Activated CD4-positive, alpha-beta T cell treated with anti-CD3 and anti-CD28 coated beads for 36 hours (primary cell): ENCODE measurements around the gene ZNF615. TPM values are rescaled to one million over a fixed set of nuclear protein-coding genes. Genes with fewer than 3 reads are reported as not detected.
"Not testable (repeated sequence)": the region's sequence is repeated elsewhere in the genome, so short reads cannot be mapped to it uniquely, and the experiment has no call there.

Experiments used
- ATAC-seq: fragments of 200-7000 bp; cut with Tn5 transposase; one replicate; pipeline ENCODE4 v1.10.0; 2021; ENCODE audit warnings: mild to moderate bottlenecking, moderate library complexity
- CTCF ChIA-PET: fragments of 350-600 bp; sonication (Branson Sonifier 250); formaldehyde crosslinking; loops from one replicate; lab custom pipeline; 2021; ENCODE audit warnings: antibody characterized with exemption; lab: Charles Lee
- POLR2A ChIA-PET: fragments of 350-600 bp; sonication (Branson Sonifier 250); formaldehyde crosslinking; loops from one replicate; lab custom pipeline; 2021; ENCODE audit warnings: antibody characterized with exemption, inconsistent platforms; lab: Charles Lee
- DNase-seq: peaks from one replicate; pipeline ENCODE4 v3.0.0-alpha.2; 2020
- H3K27ac Mint-ChIP-seq: one replicate; pipeline ENCODE4 v1.8.0; 2021; ENCODE audit warnings: mixed read lengths
- H3K27me3 Mint-ChIP-seq: one replicate; pipeline ENCODE4 v1.8.0; 2021; ENCODE audit warnings: mixed read lengths
- H3K36me3 Mint-ChIP-seq: one replicate; pipeline ENCODE4 v1.8.0; 2021; ENCODE audit warnings: low read depth, mixed read lengths
- H3K4me1 Mint-ChIP-seq: one replicate; pipeline ENCODE4 v1.8.0; 2021; ENCODE audit warnings: mixed read lengths
- H3K4me3 Mint-ChIP-seq: one replicate; pipeline ENCODE4 v1.8.0; 2021; ENCODE audit warnings: mild to moderate bottlenecking, moderate library complexity, mixed read lengths
- H3K9me3 Mint-ChIP-seq: one replicate; pipeline ENCODE4 v1.8.0; 2021; ENCODE audit warnings: low read depth, mixed read lengths
- intact Hi-C, 2 experiments: fragments of 100-400 bp; cut with DNase I in 1 of 2; cut with micrococcal nuclease in 1 of 2; formaldehyde crosslinking; loops; one replicate each; pipeline versions ENCODE4 v1.14.2 to v1.15.1; 2022 to 2024; cut with DNase I, micrococcal nuclease
- total RNA-seq, 2 experiments: library from RNA; stranded (reverse); gene quantifications; one replicate each; pipeline ENCODE4 v1.2.3, GENCODE V29; 2021

The ZNF615 gene
- 1 to 10 TPM; 8.7 to 9.0 TPM for total RNA-seq

GRCh38 chr19:52007806-52008557 is at the start of gene ZNF615:
TSS of gene ZNF615 (minus strand) at chr19:52008211. CDS start at chr19:52003711, 4,500 bp downstream.
- no peaks in the 10 kb centered on the region for H3K27me3 Mint-ChIP-seq
- DNase-seq (peak; percentile 93), ATAC-seq (peak; percentile 97)
- intact Hi-C loops: loop anchor here (1.0 to 5.0 kb wide), 9 partner anchors 20 to 259 kb away; partner anchors contain the start of genes ZNF350 (in 2 of the 2), ZNF614 (in 2 of the 2), ZNF432 (in 1 of the 2) and ZNF613 (in 1 of the 2)
- peaks cover 28% of the 10 kb centered on the region for H3K9me3 Mint-ChIP-seq
- peaks cover 15% of the 10 kb centered on the region for H3K4me1 Mint-ChIP-seq
- ChIA-PET POLR2A (interaction anchor here (0.6 kb wide), 1 partner anchor 43 kb away, joined by 3 read pairs; no protein-coding TSS in a partner anchor), CTCF (no interaction called here)
- H3K27ac Mint-ChIP-seq: peak within 1 kb of the TSS; percentile 98
- H3K4me3 Mint-ChIP-seq: peak within 1 kb of the TSS; percentile 90
- H3K36me3 Mint-ChIP-seq: peaks cover 69% of the 10 kb centered on the region

- H3K4me3 Mint-ChIP-seq, DNase-seq, ATAC-seq, H3K27me3 Mint-ChIP-seq, intact Hi-C loops, POLR2A ChIA-PET, H3K27ac Mint-ChIP-seq, H3K4me1 Mint-ChIP-seq: not testable (repeated sequence)
- Mint-ChIP-seq H3K9me3 (peaks cover 66% of the 10 kb centered on the region), H3K36me3 (peaks cover 71% of the 10 kb centered on the region)
- CTCF ChIA-PET: interaction anchor here (0.6 kb wide), 1 partner anchor 24 kb away, joined by 3 read pairs; no protein-coding TSS in a partner anchor
Measured at GRCh38 chr19:52056480-52056879, 48.5 kb upstream of the ZNF615 start.

DNA sequence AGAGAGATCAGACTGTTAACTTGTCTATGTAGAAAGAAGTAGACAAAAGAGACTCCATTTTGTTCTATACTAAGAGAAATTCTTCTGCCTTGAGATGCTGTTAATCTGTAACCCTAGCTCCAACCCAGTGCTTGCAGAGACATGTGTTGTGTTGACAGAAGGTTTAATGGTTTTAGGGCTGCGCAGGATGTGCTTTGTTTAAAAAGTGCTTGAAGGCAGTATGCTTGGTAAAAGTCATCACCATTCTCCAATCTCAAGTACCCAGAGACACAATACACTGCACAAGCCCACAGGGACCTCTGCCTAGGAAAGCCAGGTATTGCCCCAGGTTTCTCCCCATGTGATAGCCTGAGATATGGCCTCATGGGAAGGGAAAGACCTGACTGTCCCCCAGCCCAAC is 43.7 kb upstream of the ZNF615 start:
- H3K27ac Mint-ChIP-seq, ATAC-seq, intact Hi-C loops, CTCF ChIA-PET, H3K27me3 Mint-ChIP-seq, H3K4me3 Mint-ChIP-seq, DNase-seq: not testable (repeated sequence)
- Mint-ChIP-seq H3K9me3 (peaks cover 47% of the 10 kb centered on the region), H3K4me1 (peaks cover 16% of the 10 kb centered on the region), H3K36me3 (peaks cover 80% of the 10 kb centered on the region)
- POLR2A ChIA-PET: interaction anchor here (1.0 kb wide), 1 partner anchor 44 kb away, joined by 3 read pairs; no protein-coding TSS in a partner anchor

DNA sequence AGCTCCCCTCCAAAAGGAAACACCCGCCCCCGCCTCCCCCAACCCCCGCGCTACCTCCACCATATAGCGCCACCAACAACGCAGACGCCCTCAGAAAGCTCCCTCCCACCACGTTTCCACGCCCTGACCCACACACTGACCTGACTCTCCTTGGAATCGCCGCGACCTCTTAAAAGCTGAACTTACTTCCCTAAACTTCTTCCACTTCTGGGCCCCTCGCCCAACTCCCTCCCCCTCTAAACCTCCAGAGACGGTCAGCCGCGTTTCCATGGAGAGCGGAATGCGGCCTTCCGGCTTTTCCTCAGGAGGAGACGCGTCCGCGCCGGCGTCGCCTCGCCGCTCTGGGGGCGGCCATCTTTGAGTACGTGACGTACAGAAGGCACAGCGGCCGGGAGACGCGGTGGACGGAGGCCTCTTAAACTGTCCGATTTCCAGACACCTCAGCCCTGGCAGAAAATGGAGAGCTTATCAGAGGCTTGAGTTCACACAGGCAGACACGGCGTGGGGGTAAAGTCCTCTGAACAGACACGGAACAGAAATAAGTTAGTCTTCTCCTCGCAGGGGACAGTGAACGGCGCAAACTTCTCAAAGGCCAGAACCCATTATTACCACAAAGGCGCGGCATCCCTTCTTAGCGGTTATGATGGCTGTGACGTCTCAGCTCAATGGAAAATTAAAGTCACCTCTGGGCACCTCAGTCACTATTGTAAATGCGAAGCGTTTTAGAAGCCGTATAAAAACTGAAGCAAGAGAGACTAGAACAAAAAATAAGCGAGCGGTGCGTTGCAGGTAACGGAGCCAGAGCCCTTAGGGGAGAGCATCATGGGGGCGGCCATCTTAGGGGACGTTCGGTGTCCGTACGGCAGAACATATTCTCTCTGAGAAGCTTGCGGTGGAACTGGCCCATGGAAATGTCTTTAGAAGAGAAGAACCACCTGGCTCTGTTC is 40.8 kb upstream of the ZNF615 start, which contains the start of gene ZNF432:
Gene ZNF432, minus strand, starts transcription at position 284 of the 947 bp plus-strand sequence. CDS start 1,970 bp downstream, outside the sequence.
- intact Hi-C loops: loop anchor here (1.0 to 5.0 kb wide), 9 partner anchors 21 to 913 kb away; partner anchors contain the start of genes ZNF614 (in 2 of the 2), ZNF350 (in 1 of the 2), ZNF613 (in 1 of the 2) and ZNF615 (in 1 of the 2)

GRCh38 chr19:52039169-52039568 is 31.2 kb upstream of the ZNF615 start:
- DNase-seq (no peak), ATAC-seq (no peak)
- Mint-ChIP-seq H3K9me3 (peaks cover 58% of the 10 kb centered on the region), H3K27ac (no peak overlapping the region), H3K4me3 (no peak overlapping the region), H3K27me3 (no peaks in the 10 kb centered on the region), H3K4me1 (no peaks in the 10 kb centered on the region), H3K36me3 (peaks cover 96% of the 10 kb centered on the region)
- POLR2A ChIA-PET: no interaction called here
- intact Hi-C loops: no loop called here
- CTCF ChIA-PET: no interaction called here

More for the DNA sequence above, 40.8 kb upstream of the ZNF615 start, which contains the start of gene ZNF432:
- peak; percentile 88 for DNase-seq
- CTCF ChIA-PET: no interaction called here
- Mint-ChIP-seq H3K27me3 (no peaks in the 10 kb centered on the region), H3K4me3 (peak within 1 kb of the TSS; percentile 94), H3K9me3 (peaks cover 34% of the 10 kb centered on the region), H3K27ac (peak within 1 kb of the TSS; percentile 100), H3K36me3 (peaks cover 83% of the 10 kb centered on the region), H3K4me1 (peaks cover 16% of the 10 kb centered on the region)
- peak; percentile 88 for ATAC-seq
- POLR2A ChIA-PET: interaction anchor here (0.6 kb wide), 1 partner anchor 219 kb away, joined by 5 read pairs; no protein-coding TSS in a partner anchor

DNA sequence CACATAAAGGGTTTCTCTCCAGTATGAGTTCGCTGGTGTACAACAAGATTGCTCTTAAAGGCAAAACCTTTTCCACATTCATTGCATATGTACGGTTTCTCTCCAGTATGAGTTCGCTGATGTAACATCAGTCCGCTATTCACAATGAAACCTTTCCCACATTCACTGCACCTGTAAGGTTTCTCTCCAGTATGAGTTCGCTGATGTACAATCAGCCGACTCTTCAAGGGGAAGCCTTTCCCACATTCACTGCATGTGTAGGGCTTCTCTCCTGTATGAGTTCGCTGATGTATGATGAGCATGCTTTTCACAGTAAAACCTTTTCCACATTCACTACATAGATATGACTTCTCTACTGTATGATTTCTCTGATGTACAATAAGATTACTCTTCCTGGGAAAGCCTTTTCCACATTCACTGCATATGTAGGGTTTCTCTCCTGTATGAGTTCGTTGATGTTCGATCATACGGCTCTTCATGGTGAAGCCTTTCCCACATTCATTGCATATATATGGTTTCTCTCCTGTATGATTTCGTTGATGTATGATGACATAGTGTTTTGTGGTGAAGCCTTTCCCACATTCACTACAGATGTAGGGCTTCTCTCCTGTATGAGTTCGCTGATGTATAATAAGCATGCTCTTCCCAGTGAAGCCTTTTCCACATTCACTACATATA is 26.2 kb upstream of the ZNF615 start:
- DNase-seq (no peak), ATAC-seq (no peak)
- peaks cover 2% of the 10 kb centered on the region for H3K4me1 Mint-ChIP-seq
- H3K27ac Mint-ChIP-seq: no peak overlapping the region
- ChIA-PET CTCF (no interaction called here), POLR2A (no interaction called here)
- no peaks in the 10 kb centered on the region for H3K27me3 Mint-ChIP-seq
- H3K9me3 Mint-ChIP-seq: peaks cover 60% of the 10 kb centered on the region
- H3K36me3 Mint-ChIP-seq: peaks cover 87% of the 10 kb centered on the region
- H3K4me3 Mint-ChIP-seq: no peak overlapping the region
- intact Hi-C loops: no loop called here

- H3K36me3 Mint-ChIP-seq: peaks cover 75% of the 10 kb centered on the region
- H3K27ac Mint-ChIP-seq: peak overlapping the region; percentile 88
- H3K27me3 Mint-ChIP-seq: no peaks in the 10 kb centered on the region
- H3K4me3 Mint-ChIP-seq: peak overlapping the region; percentile 81
- intact Hi-C loops: loop anchor here (1.0 to 10.0 kb wide), 7 partner anchors 20 to 324 kb away; partner anchors contain the start of genes ZNF432 (in 2 of the 2), PPP2R1A (in 1 of the 2), ZNF350 (in 1 of the 2) and ZNF615 (in 1 of the 2)
- ChIA-PET CTCF (interaction anchor here (0.7 kb wide), 1 partner anchor 663 kb away, joined by 4 read pairs; no protein-coding TSS in a partner anchor), POLR2A (interaction anchor here (0.8 kb wide), 1 partner anchor 45 kb away, joined by 4 read pairs; no protein-coding TSS in a partner anchor)
- peaks cover 49% of the 10 kb centered on the region for H3K9me3 Mint-ChIP-seq
- H3K4me1 Mint-ChIP-seq: peaks cover 13% of the 10 kb centered on the region
- DNase-seq: no peak
- ATAC-seq: peak; percentile 32
Measured at GRCh38 chr19:52028780-52029123, 20.7 kb upstream of the ZNF615 start.

- peak; percentile 93 for DNase-seq
- Mint-ChIP-seq H3K9me3 (peaks cover 45% of the 10 kb centered on the region), H3K4me3 (peak within 1 kb of the TSS; percentile 81), H3K27me3 (no peaks in the 10 kb centered on the region), H3K36me3 (peaks cover 75% of the 10 kb centered on the region), H3K27ac (peak within 1 kb of the TSS; percentile 88), H3K4me1 (peaks cover 13% of the 10 kb centered on the region)
- POLR2A ChIA-PET: interaction anchor here (0.8 kb wide), 1 partner anchor 46 kb away, joined by 4 read pairs; no protein-coding TSS in a partner anchor
- CTCF ChIA-PET: interaction anchor here (0.7 kb wide), 1 partner anchor 663 kb away, joined by 4 read pairs; no protein-coding TSS in a partner anchor
- intact Hi-C loops: loop anchor here (1.0 to 10.0 kb wide), 7 partner anchors 20 to 323 kb away; partner anchors contain the start of genes ZNF432 (in 2 of the 2), PPP2R1A (in 1 of the 2), ZNF350 (in 1 of the 2) and ZNF615 (in 1 of the 2)
- ATAC-seq: peak; percentile 94
Measured at GRCh38 chr19:52028027-52028779, 20.2 kb upstream of the ZNF615 start, which contains the start of gene ZNF614. TSS of gene ZNF614 (minus strand) at chr19:52028379. CDS start at chr19:52025745, 2,634 bp downstream.

DNA sequence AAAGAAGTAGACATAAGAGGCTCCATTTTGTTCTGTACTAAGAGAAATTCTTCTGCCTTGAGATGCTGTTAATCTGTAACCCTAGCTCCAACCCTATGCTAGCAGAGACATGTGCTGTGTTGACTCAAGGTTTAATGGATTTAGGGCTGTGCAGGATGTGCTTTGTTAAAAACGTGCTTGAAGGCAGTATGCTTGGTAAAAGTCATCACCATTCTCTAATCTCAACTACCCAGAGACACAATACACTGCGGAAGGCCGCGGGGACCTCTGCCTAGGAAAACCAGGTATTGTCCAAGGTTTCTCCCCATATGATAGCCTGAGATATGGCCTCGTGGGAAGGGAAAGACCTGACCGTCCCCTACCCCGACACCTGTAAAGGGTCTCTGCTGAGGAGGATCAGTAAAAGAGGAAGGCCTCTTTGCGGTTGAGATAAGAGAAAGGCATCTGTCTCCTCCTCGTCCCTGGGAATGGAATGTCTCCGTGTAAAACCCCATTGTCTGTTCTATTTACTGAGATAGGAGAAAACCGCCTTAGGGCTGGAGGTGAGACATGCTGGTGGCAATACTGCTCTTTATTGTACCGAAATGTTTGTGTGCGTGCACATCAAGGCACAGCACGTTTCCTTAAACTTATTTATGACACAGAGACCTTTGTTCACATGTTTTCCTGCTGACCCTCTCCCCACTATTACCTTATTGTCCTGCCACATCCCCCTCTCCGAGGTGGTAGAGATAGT is 18.4 kb upstream of the ZNF615 start:
- Mint-ChIP-seq H3K9me3 (peaks cover 45% of the 10 kb centered on the region), H3K4me1 (peaks cover 13% of the 10 kb centered on the region), H3K36me3 (peaks cover 80% of the 10 kb centered on the region), H3K4me3 (peak overlapping the region; percentile 81)
- H3K27me3 Mint-ChIP-seq, CTCF ChIA-PET, ATAC-seq, POLR2A ChIA-PET, DNase-seq, H3K27ac Mint-ChIP-seq: not testable (repeated sequence)
- intact Hi-C loops: loop anchor here in 1 of 2 experiments (10.0 kb wide), 1 partner anchor 322 kb away; no protein-coding TSS in a partner anchor
